Fibroblast of the aortic adventitia (primary cell): ENCODE data around the gene LZTS2. TPM values are rescaled to one million over a fixed set of nuclear protein-coding genes. Genes with fewer than 3 reads are reported as not detected.

ENCODE experiments used
- DNase-seq: peaks from one replicate; pipeline ENCODE4 v3.0.0-alpha.2; 2010; ENCODE audit warnings: low read depth
- H3K4me3 ChIP-seq: 2 replicates; pipeline ENCODE4 v1.5.1; 2011; ENCODE audit warnings: low read depth, mild to moderate bottlenecking, control low read depth, low read length, moderate library complexity
- total RNA-seq: library from RNA; depleted of rRNA; stranded (reverse); fragments of >200 nt; gene quantifications from 2 replicates; pipeline ENCODE4 v1.2.3, GENCODE V29; 2012; ENCODE audit warnings: low replicate concordance
- TF ChIP-seq, protein P1 (sequence below): IDR thresholded peaks from 2 replicates; pipeline ENCODE4 v1.5.1; 2011; ENCODE audit warnings: mild to moderate bottlenecking, low read length, control low read depth, inconsistent platforms; ENCODE audit not compliant: insufficient read depth

Gene LZTS2
- total RNA-seq, 1 donor = 91.7 TPM

DNA sequence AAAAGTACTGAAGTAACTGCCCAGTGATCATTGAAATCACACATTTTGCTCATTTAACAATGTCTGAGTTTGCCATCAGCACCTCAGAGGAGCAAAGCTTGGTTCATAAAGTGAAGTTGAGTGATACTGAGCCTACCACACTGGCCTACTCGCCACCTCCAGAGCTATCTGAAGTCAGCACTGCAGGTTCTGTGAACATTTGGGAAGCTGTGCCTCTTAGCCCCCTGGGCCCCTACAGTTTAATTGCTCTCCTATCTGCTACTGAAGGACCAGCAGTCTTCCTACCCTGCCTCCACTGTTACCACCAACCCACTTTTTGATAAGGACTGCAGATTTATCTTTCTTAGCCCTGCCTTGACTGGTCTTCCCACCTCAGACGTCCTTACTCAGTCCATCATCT is 32.3 kb upstream of the LZTS2 start:
- TF ChIP-seq, protein P1, sequence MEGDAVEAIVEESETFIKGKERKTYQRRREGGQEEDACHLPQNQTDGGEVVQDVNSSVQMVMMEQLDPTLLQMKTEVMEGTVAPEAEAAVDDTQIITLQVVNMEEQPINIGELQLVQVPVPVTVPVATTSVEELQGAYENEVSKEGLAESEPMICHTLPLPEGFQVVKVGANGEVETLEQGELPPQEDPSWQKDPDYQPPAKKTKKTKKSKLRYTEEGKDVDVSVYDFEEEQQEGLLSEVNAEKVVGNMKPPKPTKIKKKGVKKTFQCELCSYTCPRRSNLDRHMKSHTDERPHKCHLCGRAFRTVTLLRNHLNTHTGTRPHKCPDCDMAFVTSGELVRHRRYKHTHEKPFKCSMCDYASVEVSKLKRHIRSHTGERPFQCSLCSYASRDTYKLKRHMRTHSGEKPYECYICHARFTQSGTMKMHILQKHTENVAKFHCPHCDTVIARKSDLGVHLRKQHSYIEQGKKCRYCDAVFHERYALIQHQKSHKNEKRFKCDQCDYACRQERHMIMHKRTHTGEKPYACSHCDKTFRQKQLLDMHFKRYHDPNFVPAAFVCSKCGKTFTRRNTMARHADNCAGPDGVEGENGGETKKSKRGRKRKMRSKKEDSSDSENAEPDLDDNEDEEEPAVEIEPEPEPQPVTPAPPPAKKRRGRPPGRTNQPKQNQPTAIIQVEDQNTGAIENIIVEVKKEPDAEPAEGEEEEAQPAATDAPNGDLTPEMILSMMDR = no peak
- DNase-seq = no peak
- no peak overlapping the region for H3K4me3 ChIP-seq

DNA sequence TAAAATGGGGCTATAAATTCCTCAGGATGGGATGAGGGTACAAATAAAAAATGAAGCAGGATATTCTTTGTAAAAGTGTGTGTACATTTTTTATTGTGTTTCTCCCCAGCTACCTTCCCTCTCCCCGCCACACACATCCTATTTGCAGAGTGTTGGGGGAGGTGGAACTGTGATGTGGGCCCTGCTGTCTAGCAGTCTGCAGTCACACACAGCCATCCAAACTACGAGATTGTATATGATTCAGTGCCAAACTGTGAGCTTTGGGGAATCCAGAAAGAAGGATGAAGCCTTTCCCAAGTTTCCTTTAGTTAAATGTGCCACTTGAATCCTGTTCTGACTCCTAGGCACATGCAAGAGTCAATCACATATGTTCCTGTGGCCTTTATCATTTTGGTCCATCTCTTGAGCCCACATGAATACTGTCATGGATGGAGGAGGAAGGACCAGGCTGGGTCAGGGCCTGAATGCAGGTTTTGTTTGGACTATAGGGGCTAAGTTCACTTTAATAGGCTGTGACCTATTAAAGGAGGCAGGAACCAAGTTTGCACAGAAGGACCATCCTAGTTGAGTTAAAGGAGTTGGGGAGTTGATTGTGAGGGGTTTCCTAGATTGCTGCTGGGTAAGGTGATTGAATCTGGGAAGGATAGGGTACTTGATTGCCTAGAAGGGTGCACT is 31.4 kb upstream of the LZTS2 start:
- TF ChIP-seq, protein P1 = no peak
- no peak for DNase-seq
- no peak overlapping the region for H3K4me3 ChIP-seq

DNA sequence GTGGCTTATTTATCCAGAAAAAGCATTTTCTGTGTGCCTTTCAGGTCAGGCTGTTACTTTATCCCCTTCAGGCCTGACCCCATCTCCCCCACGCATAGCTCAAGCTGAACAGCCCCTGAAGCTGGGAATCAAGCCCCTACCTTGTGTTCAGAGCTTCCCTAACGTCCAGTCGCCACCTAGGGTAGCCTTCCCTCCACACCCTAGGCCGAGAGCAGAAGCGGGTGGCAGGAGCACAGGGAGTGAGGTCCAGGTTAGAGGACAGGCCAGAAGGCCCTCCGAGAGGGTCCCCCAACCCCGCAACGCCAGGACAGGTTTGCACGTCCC is 30.8 kb upstream of the LZTS2 start:
- H3K4me3 ChIP-seq = peak overlapping the region; percentile 68
- TF ChIP-seq, protein P1 = no peak
- no peak for DNase-seq

DNA sequence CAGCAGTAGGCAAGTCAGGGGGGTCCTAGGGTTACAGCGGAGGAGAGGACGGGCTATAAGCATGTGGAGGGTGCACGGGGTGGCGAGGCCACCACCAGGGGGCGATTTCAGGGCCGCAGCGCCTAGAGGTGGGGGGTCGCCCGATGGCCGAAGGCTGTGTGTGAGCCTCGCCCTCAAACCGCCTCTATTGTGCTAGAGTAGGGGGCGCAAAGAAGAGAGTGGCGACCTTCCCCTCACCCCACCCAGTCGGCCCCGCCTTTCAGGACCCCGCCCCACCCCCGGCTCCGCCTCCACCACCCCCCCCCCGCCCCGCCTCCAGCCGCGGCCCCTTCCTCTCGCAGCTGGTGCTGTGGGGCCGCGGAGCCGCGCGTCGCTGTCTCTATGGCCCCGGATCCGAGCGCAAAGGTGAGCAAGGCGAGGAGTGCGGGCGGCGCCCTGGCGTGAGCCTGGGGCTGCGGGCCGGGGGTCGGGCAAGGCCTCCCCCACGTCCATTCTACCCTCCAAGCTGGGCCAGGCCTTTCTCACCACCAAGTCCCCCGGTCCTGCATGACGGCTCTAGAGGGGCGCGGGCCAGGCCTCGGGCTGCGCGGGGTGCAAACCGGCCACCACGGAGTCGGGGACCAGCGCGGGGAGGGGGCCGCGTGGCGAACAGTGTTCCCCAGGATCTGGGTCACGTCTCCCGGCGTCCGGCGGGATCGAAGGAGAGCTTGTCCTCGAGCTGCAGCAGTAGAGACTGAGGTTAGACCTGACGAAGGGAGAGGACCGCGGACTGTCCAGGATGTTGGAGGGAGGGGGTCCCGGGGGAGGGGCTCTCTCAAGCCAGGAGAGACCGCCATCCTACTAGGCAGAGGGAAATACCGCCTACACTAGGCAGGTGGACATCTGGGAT is 30.2 kb upstream of the LZTS2 start, which contains the start of gene SEMA4G:
Gene SEMA4G, plus strand, starts transcription at position 318 of the 889 bp plus-strand sequence. CDS start 3,409 bp downstream, outside the sequence.
- peak within 1 kb of the TSS; percentile 68 for H3K4me3 ChIP-seq
- TF ChIP-seq, protein P1 = peak; percentile 85
- DNase-seq = peak; percentile 31

DNA sequence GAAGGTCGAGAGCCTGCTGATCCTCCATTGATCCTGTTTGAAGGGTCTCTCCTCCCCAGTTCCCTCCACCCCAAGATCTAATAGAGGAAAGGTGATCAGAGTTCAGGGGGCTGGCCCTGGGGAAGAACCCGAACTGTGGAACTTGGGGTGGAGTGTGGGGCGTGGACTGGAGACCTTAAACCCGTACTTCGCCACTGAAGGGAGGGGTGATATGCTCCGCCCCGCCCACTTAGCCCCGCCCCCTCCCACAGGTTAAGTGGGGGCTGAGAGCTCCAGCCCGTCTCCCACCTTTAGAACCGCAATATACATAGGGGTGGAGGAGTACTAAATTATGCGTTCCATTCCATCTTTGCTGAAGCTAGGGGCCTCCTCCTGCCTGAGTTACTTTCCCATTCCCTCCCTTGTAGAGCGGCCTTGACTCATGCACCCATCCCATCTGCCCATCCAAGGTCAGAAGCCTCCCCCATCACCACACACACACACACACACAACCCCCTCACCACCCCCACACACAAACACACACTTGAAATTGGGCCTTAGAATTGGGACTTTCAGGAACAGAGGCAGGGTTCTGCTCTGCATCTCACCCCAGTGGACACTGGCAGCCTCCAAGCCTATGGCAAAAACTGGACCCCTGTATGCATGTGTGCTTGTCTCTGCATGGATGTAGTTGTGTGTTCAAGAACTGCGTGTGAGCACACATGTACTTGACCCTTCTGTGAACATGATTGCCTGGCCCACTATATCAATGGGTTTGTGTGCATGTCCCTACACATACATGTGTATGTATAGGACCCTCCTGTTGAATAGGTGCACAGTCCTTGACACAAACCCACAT is 29.3 kb upstream of the LZTS2 start:
- no peak for DNase-seq
- TF ChIP-seq, protein P1 = no peak
- H3K4me3 ChIP-seq = peak overlapping the region; percentile 68
